Measurements from ENCODE around the gene CUL3. TPM values are rescaled to one million over a fixed set of nuclear protein-coding genes. Genes with fewer than 3 reads are reported as not detected.

Gene CUL3
- total and polyA plus RNA-seq, 2 of the 8 experiments (the other 6 are each of a cell fraction or from before 2014, with no cell fraction given) = 28.5 to 113 TPM

DNA sequence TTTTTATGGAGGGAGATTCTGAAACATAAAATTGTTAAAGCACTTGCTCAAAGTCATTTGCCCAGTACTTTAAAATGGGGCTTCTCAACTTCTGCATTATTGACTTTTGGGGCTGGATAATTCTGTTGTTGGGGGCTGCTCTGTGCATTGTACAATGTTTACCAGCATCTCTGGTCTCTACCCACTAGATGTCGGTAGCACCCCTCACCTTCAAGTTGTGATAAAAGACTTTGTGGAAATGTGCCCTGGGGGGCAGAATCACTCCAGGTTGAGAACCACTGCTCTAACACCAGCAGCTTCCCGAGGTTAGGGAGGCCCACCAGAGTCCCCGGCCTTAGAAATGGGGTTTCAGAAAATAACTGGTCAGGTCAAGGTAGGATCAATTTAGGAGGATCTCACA, 26.8 kb upstream of the CUL3 start:
- H4K8ac ChIP-seq (ENCODE audit: extremely low read depth, insufficient read depth, low read length) = no peak overlapping the region
- WGBS, 2 experiments (ENCODE audit: extremely low coverage in 1 of 2, insufficient coverage in 1 of 2, insufficient read length in 1 of 2, insufficient replicate concordance in 2 of 2, low coverage in 1 of 2, low lambda C conversion rate in 2 of 2, missing lambda C conversion rate in 1 of 2) = 80% methylated on average over 3 of the region's 3 CpGs; no CpG with 5 or more reads in 1 of the 2 experiments
- no peak overlapping the region for H2BK20ac ChIP-seq (ENCODE audit: low read length)
- H4K91ac ChIP-seq (replicated peaks; ENCODE audit: insufficient read length, low read length) = no peak overlapping the region
- no peaks in the 10 kb centered on the region for H3K79me1 ChIP-seq (ENCODE audit: low read depth, low read length)
- no peaks in the 10 kb centered on the region for H3K79me2 ChIP-seq (ENCODE audit: control insufficient read depth in 1 of 2, insufficient read depth in 2 of 2, low read length in 2 of 2)
- ChIA-PET CTCF (ENCODE audit: partially characterized antibody) (interaction anchor here (0.6 to 2.3 kb wide), 6 partner anchors 10 to 166 kb away, joined by 3 to 11 read pairs (median 6); no protein-coding TSS in a partner anchor), POLR2A (ENCODE audit: partially characterized antibody) (no interaction called here)
- H3K27me3 ChIP-seq (replicated peaks in 1 of 4; ENCODE audit: control insufficient read depth in 3 of 4, extremely low read depth in 1 of 4, insufficient read depth in 3 of 4, low read length in 3 of 4) = no peaks in the 10 kb centered on the region
- no peak overlapping the region for H3K9ac ChIP-seq (replicated peaks in 1 of 4; ENCODE audit: extremely low read depth in 1 of 4, low read depth in 3 of 4, low read length in 3 of 4)
- no peaks in the 10 kb centered on the region for H3K4me1 ChIP-seq (replicated peaks in 1 of 4; ENCODE audit: control insufficient read depth in 3 of 4, insufficient read depth in 4 of 4, low read length in 3 of 4)
- no peak overlapping the region for H2AFZ ChIP-seq (ENCODE audit: low read length)
- no peak overlapping the region for H3K14ac ChIP-seq (ENCODE audit: insufficient read length)
- no peak overlapping the region for H3K4me2 ChIP-seq (ENCODE audit: insufficient read depth in 1 of 2, low read depth in 2 of 2, low read length in 2 of 2)
- no peak overlapping the region for H2AK5ac ChIP-seq (ENCODE audit: low read depth, low read length)
- H2BK120ac ChIP-seq (replicated peaks; ENCODE audit: low read depth, low read length) = no peak overlapping the region
- H3K4me3 ChIP-seq (ENCODE audit: extremely low read depth in 1 of 4, insufficient read depth in 2 of 4, low read depth in 3 of 4, low read length in 4 of 4) = no peak overlapping the region
- DNase-seq (ENCODE audit: low read depth in 1 of 2, low spot score in 2 of 2) (no peak), FAIRE-seq (peak; percentile 13)
- H2BK5ac ChIP-seq (ENCODE audit: low read depth, low read length) = no peak overlapping the region
- H3K27ac ChIP-seq (ENCODE audit: low read depth, low read length) = no peak overlapping the region
- no peak overlapping the region for H3K56ac ChIP-seq (replicated peaks; ENCODE audit: insufficient read length, low read depth, low read length)
- H3K4ac ChIP-seq (replicated peaks; ENCODE audit: insufficient read length, low read depth, low read length) = no peak overlapping the region
- H3K36me3 ChIP-seq (ENCODE audit: control insufficient read depth in 2 of 4, insufficient read depth in 4 of 4, low read length in 3 of 4) = no peaks in the 10 kb centered on the region
- H3K18ac ChIP-seq (ENCODE audit: extremely low read depth, low read length) = no peak overlapping the region
- H3K23me2 ChIP-seq (ENCODE audit: low read depth, low read length) = no peaks in the 10 kb centered on the region
- TF ChIP-seq, protein P1, sequence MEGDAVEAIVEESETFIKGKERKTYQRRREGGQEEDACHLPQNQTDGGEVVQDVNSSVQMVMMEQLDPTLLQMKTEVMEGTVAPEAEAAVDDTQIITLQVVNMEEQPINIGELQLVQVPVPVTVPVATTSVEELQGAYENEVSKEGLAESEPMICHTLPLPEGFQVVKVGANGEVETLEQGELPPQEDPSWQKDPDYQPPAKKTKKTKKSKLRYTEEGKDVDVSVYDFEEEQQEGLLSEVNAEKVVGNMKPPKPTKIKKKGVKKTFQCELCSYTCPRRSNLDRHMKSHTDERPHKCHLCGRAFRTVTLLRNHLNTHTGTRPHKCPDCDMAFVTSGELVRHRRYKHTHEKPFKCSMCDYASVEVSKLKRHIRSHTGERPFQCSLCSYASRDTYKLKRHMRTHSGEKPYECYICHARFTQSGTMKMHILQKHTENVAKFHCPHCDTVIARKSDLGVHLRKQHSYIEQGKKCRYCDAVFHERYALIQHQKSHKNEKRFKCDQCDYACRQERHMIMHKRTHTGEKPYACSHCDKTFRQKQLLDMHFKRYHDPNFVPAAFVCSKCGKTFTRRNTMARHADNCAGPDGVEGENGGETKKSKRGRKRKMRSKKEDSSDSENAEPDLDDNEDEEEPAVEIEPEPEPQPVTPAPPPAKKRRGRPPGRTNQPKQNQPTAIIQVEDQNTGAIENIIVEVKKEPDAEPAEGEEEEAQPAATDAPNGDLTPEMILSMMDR (IDR thresholded peaks at IDR 0.05; ENCODE audit: control extremely low read depth in 1 of 3, insufficient read depth in 1 of 3, low read depth in 1 of 3, low read length in 3 of 3) = peak in 2 of 3 experiments; percentile 36 to 62; a peak in 3 of 4 replicates
- no peak for TF ChIP-seq RFX5 (IDR thresholded peaks at IDR 0.05; ENCODE audit: borderline replicate concordance, low read depth, low read length)
- TF ChIP-seq GABPA (IDR thresholded peaks at IDR 0.05; ENCODE audit: borderline replicate concordance, insufficient read depth, low read length) = no peak
- peak; percentile 54 to 63; a peak in 3 of 4 replicates for TF ChIP-seq RAD21 (IDR thresholded peaks at IDR 0.05 in 1 of 2, conservative IDR thresholded peaks at IDR 0.05 in 1 of 2; ENCODE audit: low read depth in 2 of 2, low read length in 2 of 2)
- TF ChIP-seq TBP (IDR thresholded peaks at IDR 0.05; ENCODE audit: low read depth, low read length) = no peak
- H2BK15ac ChIP-seq (ENCODE audit: low read length) = no peak overlapping the region
- H3K23ac ChIP-seq (ENCODE audit: insufficient read length) = no peak overlapping the region
- H4K5ac ChIP-seq (ENCODE audit: insufficient read length, low read depth, low read length) = no peak overlapping the region
- no peaks in the 10 kb centered on the region for H4K20me1 ChIP-seq (replicated peaks in 1 of 2; ENCODE audit: control insufficient read depth in 1 of 2, insufficient read depth in 2 of 2, low read length in 2 of 2)
- no peak overlapping the region for H2BK12ac ChIP-seq (ENCODE audit: low read depth, low read length)
- H3K9me3 ChIP-seq (ENCODE audit: insufficient read depth in 2 of 2, low read depth in 1 of 2, low read length in 1 of 2) = no peaks in the 10 kb centered on the region

All from H1 (cell line).